OCI-LY1 (cell line): ENCODE measurements around the gene SKA2.

Source experiments
- H2AFZ ChIP-seq: fragments of 200-600 bp; sonication (generic), shearing (Covaris generic); 2 replicates; pipeline ENCODE4 v1.6.0; 2014; ENCODE audit warnings: antibody characterized with exemption, mild to moderate bottlenecking, low read length
- H3F3A ChIP-seq: fragments of 200-600 bp; sonication (generic), shearing (Covaris generic); 2 replicates; pipeline ENCODE4 v1.6.0; 2014; ENCODE audit warnings: mild to moderate bottlenecking, antibody characterized with exemption, low read length, moderate library complexity; ENCODE audit not compliant: insufficient read depth
- H3K27ac ChIP-seq: fragments of 200-600 bp; sonication (generic); 2 replicates; pipeline ENCODE4 v1.5.1; 2014; ENCODE audit warnings: low read length, mixed run types, mild to moderate bottlenecking, low read depth; ENCODE audit not compliant: poor library complexity, severe bottlenecking
- H3K27me3 ChIP-seq: fragments of 200-600 bp; sonication (generic); 2 replicates; pipeline ENCODE4 v1.6.0; 2014; ENCODE audit warnings: antibody characterized with exemption, mild to moderate bottlenecking, low read length, moderate library complexity; ENCODE audit not compliant: insufficient read depth
- H3K36me3 ChIP-seq: fragments of 200-600 bp; sonication (generic); 2 replicates; pipeline ENCODE4 v1.6.1; 2014; ENCODE audit warnings: mild to moderate bottlenecking, antibody characterized with exemption, low read length, moderate library complexity, mixed read lengths; ENCODE audit not compliant: insufficient read depth
- H3K4me1 ChIP-seq: fragments of 200-600 bp; sonication (generic); 2 replicates; pipeline ENCODE4 v1.5.1; 2014; ENCODE audit warnings: mild to moderate bottlenecking, low read length, moderate library complexity; ENCODE audit not compliant: insufficient read depth, severe bottlenecking
- H3K4me2 ChIP-seq: fragments of 200-600 bp; sonication (generic), shearing (Covaris generic); 2 replicates; pipeline ENCODE4 v1.6.1; 2014; ENCODE audit warnings: low read length
- H3K4me3 ChIP-seq: fragments of 200-600 bp; sonication (generic); 2 replicates; pipeline ENCODE4 v1.5.1; 2014; ENCODE audit warnings: low read length, low read depth, mild to moderate bottlenecking, mixed read lengths; ENCODE audit not compliant: poor library complexity, severe bottlenecking
- H3K79me2 ChIP-seq: fragments of 200-600 bp; shearing (Covaris generic); 2 replicates; pipeline ENCODE4 v1.6.1; 2016; ENCODE audit warnings: mixed run types, low read length, mixed read lengths; ENCODE audit not compliant: insufficient read depth
- H3K9ac ChIP-seq: fragments of 200-600 bp; sonication (generic), shearing (Covaris generic); 2 replicates; pipeline ENCODE4 v1.6.1; 2014; ENCODE audit warnings: mild to moderate bottlenecking, low read length, mixed read lengths
- H3K9me2 ChIP-seq: fragments of 200-600 bp; sonication (generic), shearing (Covaris generic); 2 replicates; pipeline ENCODE4 v1.6.1; 2014; ENCODE audit warnings: low read depth, mild to moderate bottlenecking, low read length, mixed read lengths
- H3K9me3 ChIP-seq: fragments of 200-600 bp; shearing (Covaris generic); 2 replicates; pipeline ENCODE4 v1.6.1; 2014; ENCODE audit warnings: low read length, mixed read lengths
- H4K20me1 ChIP-seq: fragments of 200-600 bp; sonication (generic), shearing (Covaris generic); 2 replicates; pipeline ENCODE4 v1.6.0; 2016; ENCODE audit warnings: mild to moderate bottlenecking, low read length; ENCODE audit not compliant: insufficient read depth
- EZH2 ChIP-seq: fragments of 200-600 bp; sonication (generic), shearing (Covaris generic); IDR thresholded peaks from 2 replicates; pipeline ENCODE4 v1.8.0; 2017; ENCODE audit warnings: borderline replicate concordance, mixed run types, mild to moderate bottlenecking, antibody characterized with exemption, low read length, moderate library complexity, mixed read lengths
- TF ChIP-seq, protein P1 (sequence below): fragments of 200-600 bp; sonication (generic), shearing (Covaris generic); IDR thresholded peaks from 2 replicates; pipeline ENCODE4 v1.5.1; 2017; ENCODE audit warnings: mild to moderate bottlenecking, antibody characterized with exemption, low read length, moderate library complexity, mixed read lengths

The SKA2 gene

DNA sequence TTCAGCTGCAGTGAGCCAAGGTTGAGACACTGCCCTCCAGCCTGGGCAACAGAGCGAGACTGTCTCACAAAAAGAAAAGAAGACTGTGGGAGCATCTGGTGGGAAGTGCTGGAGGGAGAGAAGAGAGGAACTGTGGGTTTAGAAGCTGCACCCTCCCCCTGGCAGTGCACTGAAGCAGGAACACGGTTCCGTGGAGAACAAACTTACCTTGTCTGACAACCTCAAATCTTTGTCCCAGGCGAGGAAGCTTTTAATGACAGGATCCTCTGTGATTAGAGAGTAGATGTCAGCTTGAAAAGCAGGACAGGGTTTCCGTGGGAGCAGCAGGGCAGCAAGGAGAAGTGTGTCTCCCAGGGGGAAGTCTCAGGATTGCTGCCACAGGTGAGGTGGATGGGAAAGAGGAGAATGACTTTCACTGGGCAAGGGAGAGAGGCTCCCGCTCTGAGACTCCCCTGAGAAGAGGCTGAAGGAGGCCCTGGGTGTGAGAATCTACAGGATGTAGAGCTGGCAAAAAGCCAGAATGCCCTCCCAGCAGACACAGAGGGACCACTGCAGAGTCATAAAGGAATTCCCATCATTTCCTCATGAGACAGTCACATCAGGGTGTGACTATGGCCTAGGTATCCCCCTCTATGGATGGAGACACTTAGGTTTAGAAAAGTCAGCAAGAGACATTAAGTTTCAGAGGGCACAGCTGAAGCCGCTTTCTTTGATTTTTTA is 23.4 kb upstream of the SKA2 start:
- Histone ChIP-seq H3K36me3 (peaks cover 34% of the 10 kb centered on the region), H3K79me2 (no peaks in the 10 kb centered on the region), H3F3A (no peaks in the 10 kb centered on the region), H3K27me3 (no peaks in the 10 kb centered on the region), H3K9ac (no peak overlapping the region), H3K4me1 (no peaks in the 10 kb centered on the region), H3K27ac (no peak overlapping the region), H3K4me3 (no peak overlapping the region), H3K9me3 (no peaks in the 10 kb centered on the region), H2AFZ (no peak overlapping the region), H3K9me2 (no peaks in the 10 kb centered on the region), H4K20me1 (no peaks in the 10 kb centered on the region), H3K4me2 (no peak overlapping the region)
- TF ChIP-seq, protein P1, sequence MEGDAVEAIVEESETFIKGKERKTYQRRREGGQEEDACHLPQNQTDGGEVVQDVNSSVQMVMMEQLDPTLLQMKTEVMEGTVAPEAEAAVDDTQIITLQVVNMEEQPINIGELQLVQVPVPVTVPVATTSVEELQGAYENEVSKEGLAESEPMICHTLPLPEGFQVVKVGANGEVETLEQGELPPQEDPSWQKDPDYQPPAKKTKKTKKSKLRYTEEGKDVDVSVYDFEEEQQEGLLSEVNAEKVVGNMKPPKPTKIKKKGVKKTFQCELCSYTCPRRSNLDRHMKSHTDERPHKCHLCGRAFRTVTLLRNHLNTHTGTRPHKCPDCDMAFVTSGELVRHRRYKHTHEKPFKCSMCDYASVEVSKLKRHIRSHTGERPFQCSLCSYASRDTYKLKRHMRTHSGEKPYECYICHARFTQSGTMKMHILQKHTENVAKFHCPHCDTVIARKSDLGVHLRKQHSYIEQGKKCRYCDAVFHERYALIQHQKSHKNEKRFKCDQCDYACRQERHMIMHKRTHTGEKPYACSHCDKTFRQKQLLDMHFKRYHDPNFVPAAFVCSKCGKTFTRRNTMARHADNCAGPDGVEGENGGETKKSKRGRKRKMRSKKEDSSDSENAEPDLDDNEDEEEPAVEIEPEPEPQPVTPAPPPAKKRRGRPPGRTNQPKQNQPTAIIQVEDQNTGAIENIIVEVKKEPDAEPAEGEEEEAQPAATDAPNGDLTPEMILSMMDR, result no peak
- no peak for TF ChIP-seq EZH2

GRCh38 chr17:59175076-59175475 is 20.1 kb upstream of the SKA2 start:
- TF ChIP-seq EZH2, result no peak
- TF ChIP-seq, protein P1, result no peak
- no peaks in the 10 kb centered on the region for H4K20me1 ChIP-seq
- H3K4me1 ChIP-seq, result no peaks in the 10 kb centered on the region
- no peak overlapping the region for H2AFZ ChIP-seq
- peaks cover 55% of the 10 kb centered on the region for H3K36me3 ChIP-seq
- no peaks in the 10 kb centered on the region for H3K79me2 ChIP-seq
- no peaks in the 10 kb centered on the region for H3F3A ChIP-seq
- H3K9me2 ChIP-seq, result no peaks in the 10 kb centered on the region
- no peaks in the 10 kb centered on the region for H3K27me3 ChIP-seq
- H3K4me3 ChIP-seq, result no peak overlapping the region
- H3K9ac ChIP-seq, result no peak overlapping the region
- H3K9me3 ChIP-seq, result no peaks in the 10 kb centered on the region
- H3K4me2 ChIP-seq, result no peak overlapping the region
- H3K27ac ChIP-seq, result no peak overlapping the region

DNA sequence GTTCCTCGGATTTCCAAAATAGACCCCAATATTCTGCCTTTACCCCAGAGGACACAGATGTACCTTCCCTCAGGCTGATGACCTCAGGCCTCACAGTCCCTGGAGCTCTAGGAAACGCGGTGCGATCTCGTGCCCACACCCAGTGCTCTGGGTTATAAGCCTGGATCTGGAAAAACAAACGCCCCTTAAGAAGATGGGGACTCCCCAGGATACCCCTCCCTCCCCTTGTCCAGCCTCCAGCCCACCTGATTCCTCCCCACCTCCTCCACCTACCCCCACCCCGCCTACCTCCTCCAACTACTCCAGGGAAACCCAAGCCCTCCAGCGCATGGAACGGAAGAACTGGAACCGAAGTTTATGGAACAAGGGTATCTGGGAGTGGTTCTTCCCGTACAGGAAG is 19.7 kb upstream of the SKA2 start:
- no peak overlapping the region for H3K9ac ChIP-seq

More for the DNA sequence above, 19.7 kb upstream of the SKA2 start:
- Histone ChIP-seq H3K9me2 (no peaks in the 10 kb centered on the region), H3K4me2 (no peak overlapping the region), H3K9me3 (no peaks in the 10 kb centered on the region), H3K27ac (no peak overlapping the region), H3F3A (no peaks in the 10 kb centered on the region), H4K20me1 (no peaks in the 10 kb centered on the region), H2AFZ (no peak overlapping the region), H3K4me3 (no peak overlapping the region), H3K27me3 (no peaks in the 10 kb centered on the region), H3K4me1 (no peaks in the 10 kb centered on the region), H3K36me3 (peaks cover 59% of the 10 kb centered on the region), H3K79me2 (0 out of 2 replicates have a peak, but pooled peaks cover 2% of the 10 kb centered on the region)
- no peak for TF ChIP-seq EZH2
- TF ChIP-seq, protein P1, result no peak
